ENCODE data around the gene STYK1. TPM values are rescaled to one million over a fixed set of nuclear protein-coding genes. Genes with fewer than 3 reads are reported as not detected.

Gene STYK1
- total and polyA plus RNA-seq, 10 of the 15 experiments (the other 5 are each of a cell fraction or from before 2014, with no cell fraction given) = 0.62 to 1.2 (median 0.82) TPM; not detected in 1

DNA sequence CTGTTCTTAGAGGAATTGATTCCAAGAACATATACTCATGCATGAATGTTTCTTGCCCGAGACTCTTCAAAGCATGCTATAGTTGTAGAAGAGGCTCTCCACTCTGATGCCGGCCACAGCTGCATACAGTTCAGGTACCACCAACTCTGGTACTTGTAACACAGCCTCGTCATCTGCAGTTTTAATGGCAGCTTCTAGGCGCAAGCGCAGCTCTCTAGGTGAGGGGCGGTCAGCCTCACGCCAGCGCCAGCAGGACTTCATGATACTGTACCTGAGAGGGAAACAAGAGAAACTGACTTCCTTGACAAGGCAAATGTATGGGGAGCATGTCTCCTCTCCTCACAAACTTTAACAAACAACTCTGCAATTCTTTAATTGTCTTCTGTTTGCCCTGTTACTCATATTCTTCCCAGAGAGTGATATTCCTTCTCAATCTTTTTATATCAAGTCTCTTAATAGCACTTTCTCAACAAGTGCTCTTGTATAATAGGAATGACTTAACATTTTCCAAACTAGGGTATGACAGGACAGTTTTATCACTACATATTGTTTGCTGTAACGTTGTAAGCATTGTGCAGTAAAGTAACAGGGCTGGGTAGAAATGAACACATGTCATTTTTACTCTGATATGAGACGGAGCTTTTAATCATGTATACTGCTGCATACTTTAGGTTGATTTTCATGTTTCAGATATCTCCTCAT lies 53.6 kb downstream of the STYK1 start:
- no peak for TF ChIP-seq ESRRA (IDR thresholded peaks at IDR 0.05; ENCODE audit: low read length)
- TF ChIP-seq IKZF1 (conservative IDR thresholded peaks at IDR 0.05) = no peak
- no peak for TF ChIP-seq EGR1 (IDR thresholded peaks at IDR 0.05; ENCODE audit: borderline replicate concordance in 1 of 2, low read depth in 2 of 2, low read length in 2 of 2)
- TF ChIP-seq NR2C1 (IDR thresholded peaks at IDR 0.05) = no peak
- TF ChIP-seq DPF2 (IDR thresholded peaks at IDR 0.05) = no peak
- no peak for TF ChIP-seq RELA (IDR thresholded peaks at IDR 0.05; ENCODE audit: borderline replicate concordance, partially characterized antibody)
- TF ChIP-seq IKZF2 (IDR thresholded peaks at IDR 0.05) = no peak
- TF ChIP-seq NFIC (IDR thresholded peaks at IDR 0.05; ENCODE audit: low read depth, low read length) = no peak
- TF ChIP-seq SRF (IDR thresholded peaks at IDR 0.05; ENCODE audit: low read depth in 2 of 2, low read length in 2 of 2) = no peak
- TF ChIP-seq, protein P1, sequence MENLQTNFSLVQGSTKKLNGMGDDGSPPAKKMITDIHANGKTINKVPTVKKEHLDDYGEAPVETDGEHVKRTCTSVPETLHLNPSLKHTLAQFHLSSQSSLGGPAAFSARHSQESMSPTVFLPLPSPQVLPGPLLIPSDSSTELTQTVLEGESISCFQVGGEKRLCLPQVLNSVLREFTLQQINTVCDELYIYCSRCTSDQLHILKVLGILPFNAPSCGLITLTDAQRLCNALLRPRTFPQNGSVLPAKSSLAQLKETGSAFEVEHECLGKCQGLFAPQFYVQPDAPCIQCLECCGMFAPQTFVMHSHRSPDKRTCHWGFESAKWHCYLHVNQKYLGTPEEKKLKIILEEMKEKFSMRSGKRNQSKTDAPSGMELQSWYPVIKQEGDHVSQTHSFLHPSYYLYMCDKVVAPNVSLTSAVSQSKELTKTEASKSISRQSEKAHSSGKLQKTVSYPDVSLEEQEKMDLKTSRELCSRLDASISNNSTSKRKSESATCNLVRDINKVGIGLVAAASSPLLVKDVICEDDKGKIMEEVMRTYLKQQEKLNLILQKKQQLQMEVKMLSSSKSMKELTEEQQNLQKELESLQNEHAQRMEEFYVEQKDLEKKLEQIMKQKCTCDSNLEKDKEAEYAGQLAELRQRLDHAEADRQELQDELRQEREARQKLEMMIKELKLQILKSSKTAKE (IDR thresholded peaks at IDR 0.05; ENCODE audit: low read depth, poor library complexity, severe bottlenecking) = no peak
- no peak for TF ChIP-seq FOXM1 (IDR thresholded peaks at IDR 0.05; ENCODE audit: low read depth, low read length)
- TF ChIP-seq KLF5 (IDR thresholded peaks at IDR 0.05; ENCODE audit: partially characterized antibody) = no peak
- TF ChIP-seq SMC3 (IDR thresholded peaks at IDR 0.05; ENCODE audit: borderline replicate concordance, low read length) = no peak
- TF ChIP-seq SMAD1 (IDR thresholded peaks at IDR 0.05; ENCODE audit: low read depth, partially characterized antibody) = no peak
- no peak for TF ChIP-seq TAF1 (IDR thresholded peaks at IDR 0.05; ENCODE audit: borderline replicate concordance, low read depth, low read length)
- Histone ChIP-seq H3K27ac (ENCODE audit: control insufficient read depth, insufficient read depth) (no peak overlapping the region), H2AFZ (ENCODE audit: control insufficient read depth, low read depth, low read length) (no peak overlapping the region), H3K4me1 (ENCODE audit: control insufficient read depth, insufficient read depth, low read length) (no peaks in the 10 kb centered on the region), H3K9ac (ENCODE audit: control insufficient read depth, insufficient read depth, low read length) (no peak overlapping the region), H4K20me1 (ENCODE audit: control insufficient read depth, insufficient read depth) (no peaks in the 10 kb centered on the region), H3K36me3 (ENCODE audit: control insufficient read depth in 2 of 2, insufficient read depth in 2 of 2, low read length in 1 of 2) (no peaks in the 10 kb centered on the region), H3K27me3 (replicated peaks in 1 of 2; ENCODE audit: control insufficient read depth in 2 of 2, insufficient read depth in 2 of 2, low read length in 1 of 2) (no peaks in the 10 kb centered on the region), H3K79me2 (ENCODE audit: control insufficient read depth, insufficient read depth, low read length) (no peaks in the 10 kb centered on the region), H3K4me3 (no peak overlapping the region), H3K4me2 (ENCODE audit: control insufficient read depth, insufficient read depth) (no peak overlapping the region), H3K9me3 (replicated peaks; ENCODE audit: control insufficient read depth, insufficient read depth, low read length) (no peaks in the 10 kb centered on the region; the same call in 2 of the 3 replicates)
- BruUV-seq (replicated peaks) = no TSS peak
- no peak for ATAC-seq
- in situ Hi-C loops (cut with MboI) = no loop called here
- CTCF ChIA-PET = interaction anchor here (1.2 to 1.6 kb wide), 2 partner anchors 13 to 55 kb away, joined by 3 to 4 read pairs; no protein-coding TSS in a partner anchor
- WGBS (ENCODE audit: insufficient coverage, insufficient replicate concordance, low lambda C conversion rate, missing lambda C conversion rate) = 61% methylated on average over 10 of the region's 10 CpGs
- POLR2A ChIA-PET = no interaction called here
- no peak for DNase-seq (ENCODE audit: low read depth, low spot score)
- RAD21 ChIA-PET (ENCODE audit: unreplicated experiment) = no interaction called here
- SMC1A ChIA-PET (ENCODE audit: uncharacterized antibody, unreplicated experiment) = no interaction called here
- FAIRE-seq = no peak
- intact Hi-C loops (cut with micrococcal nuclease; ENCODE audit: unreplicated experiment) = no loop called here

Data from GM12878 (cell line).